Testis (tissue), 3 donors: ENCODE results near the gene OAS2. TPM values are rescaled to one million over a fixed set of nuclear protein-coding genes. Genes with fewer than 3 reads are reported as not detected.
"Not testable (repeated sequence)": the region's sequence is repeated elsewhere in the genome, so short reads cannot be mapped to it uniquely, and the experiment has no call there.

ENCODE experiments used
- DNase-seq: peaks from one replicate; pipeline ENCODE4 v3.0.0-alpha.2; 2019
- H3K27ac ChIP-seq, 2 donors: fragments of 200-600 bp; sonication (generic); one replicate each; pipeline ENCODE4 v1.5.1; 2019
- H3K27me3 ChIP-seq: fragments of 200-600 bp; sonication (generic); one replicate; pipeline ENCODE4 v1.5.1; 2019
- H3K36me3 ChIP-seq: fragments of 200-600 bp; sonication (generic); one replicate; pipeline ENCODE4 v1.5.1; 2017; ENCODE audit warnings: low read depth; ENCODE audit errors: missing control alignments
- H3K4me1 ChIP-seq: fragments of 200-600 bp; sonication (generic); one replicate; pipeline ENCODE4 v1.5.1; 2019
- H3K4me3 ChIP-seq, 2 donors: fragments of 200-600 bp; sonication (generic); one replicate each; pipeline ENCODE4 v1.5.1; 2017 to 2019
- H3K9me3 ChIP-seq: fragments of 200-600 bp; sonication (generic); one replicate; pipeline ENCODE4 v1.5.1; 2017
- POLR2A ChIP-seq: fragments of 450-650 bp; IDR thresholded peaks from one replicate; pipeline ENCODE4 v1.6.1; 2017; ENCODE audit warnings: antibody characterized with exemption, mild to moderate bottlenecking, moderate library complexity
- WGBS, 2 donors: methylation state at CpG; one replicate each; pipeline ENCODE4 v1.1.5; 2018; 5-methylcytosine and 5-hydroxymethylcytosine counted together
- intact Hi-C: fragments of 100-400 bp; cut with DNase I; formaldehyde crosslinking; loops from one replicate; pipeline ENCODE4 v1.15.1; 2023; ENCODE audit warnings: low total_unique reads
- polyA plus RNA-seq: library from polyadenylated mRNA; stranded (reverse); fragments of 350-450 nt; fragmentation: Illumina TruSeq; extraction: RNeasy Lipid Tissue Mini Kit (QIAGEN cat#74804); gene quantifications from one replicate; pipeline ENCODE4 v1.2.3, GENCODE V29; 2014; ENCODE audit warnings: low read depth, low replicate concordance; ENCODE audit not compliant: insufficient read depth
- total RNA-seq, 2 donors: library from RNA; depleted of rRNA; stranded (reverse); fragments of >200 nt; gene quantifications; one replicate each; pipeline ENCODE4 v1.2.3, GENCODE V29; 2016
- TF ChIP-seq, protein P1 (sequence below), 3 experiments: fragments of 450-650 bp in 2 of 3; fragments of 200-600 bp in 1 of 3; sonication (generic) in 1 of 3; IDR thresholded peaks; one replicate each; pipeline ENCODE4 v1.5.1; 2016 to 2019; ENCODE audit warnings: antibody characterized with exemption in 3 of 3, mild to moderate bottlenecking in 2 of 3, moderate library complexity in 1 of 3

Gene OAS2
- total and polyA plus RNA-seq, 3 donors from 2014 or later: 3.2 to 9.0 (median 3.5) TPM

DNA sequence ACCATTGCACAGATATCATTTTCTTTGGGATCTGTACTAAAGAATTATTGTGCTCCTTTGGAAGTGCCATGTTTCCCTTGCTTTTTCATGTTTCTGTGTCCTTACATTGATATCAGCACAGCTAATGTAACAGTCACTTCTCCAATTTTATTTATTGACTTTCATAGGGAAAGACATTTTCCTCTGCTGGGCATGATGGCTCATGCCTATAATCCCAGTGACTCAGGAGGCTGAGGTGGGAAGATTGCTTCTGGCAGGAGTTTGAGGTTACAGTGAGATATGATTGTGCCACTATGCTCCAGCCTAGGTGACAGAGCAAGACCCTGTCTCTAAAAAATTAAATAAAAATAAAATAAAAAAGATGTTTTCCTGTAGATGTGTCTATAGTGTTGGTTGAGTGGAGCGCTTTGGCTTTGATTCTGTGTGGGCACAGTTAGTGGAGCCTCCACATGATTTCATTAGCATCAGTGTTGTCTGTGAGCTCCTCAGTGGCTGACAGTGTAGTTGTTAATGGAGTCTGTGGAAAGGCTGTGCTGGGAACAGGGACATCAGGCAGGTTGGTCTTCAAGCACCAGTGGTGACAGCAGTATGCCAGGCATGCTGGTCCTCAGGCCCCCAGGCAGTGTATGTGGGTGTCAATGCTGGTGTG, 7.4 kb downstream of the OAS2 start:
- WGBS, 2 donors: 93 to 94% methylated on average over 1 of the region's 1 CpG
- TF ChIP-seq, protein P1, sequence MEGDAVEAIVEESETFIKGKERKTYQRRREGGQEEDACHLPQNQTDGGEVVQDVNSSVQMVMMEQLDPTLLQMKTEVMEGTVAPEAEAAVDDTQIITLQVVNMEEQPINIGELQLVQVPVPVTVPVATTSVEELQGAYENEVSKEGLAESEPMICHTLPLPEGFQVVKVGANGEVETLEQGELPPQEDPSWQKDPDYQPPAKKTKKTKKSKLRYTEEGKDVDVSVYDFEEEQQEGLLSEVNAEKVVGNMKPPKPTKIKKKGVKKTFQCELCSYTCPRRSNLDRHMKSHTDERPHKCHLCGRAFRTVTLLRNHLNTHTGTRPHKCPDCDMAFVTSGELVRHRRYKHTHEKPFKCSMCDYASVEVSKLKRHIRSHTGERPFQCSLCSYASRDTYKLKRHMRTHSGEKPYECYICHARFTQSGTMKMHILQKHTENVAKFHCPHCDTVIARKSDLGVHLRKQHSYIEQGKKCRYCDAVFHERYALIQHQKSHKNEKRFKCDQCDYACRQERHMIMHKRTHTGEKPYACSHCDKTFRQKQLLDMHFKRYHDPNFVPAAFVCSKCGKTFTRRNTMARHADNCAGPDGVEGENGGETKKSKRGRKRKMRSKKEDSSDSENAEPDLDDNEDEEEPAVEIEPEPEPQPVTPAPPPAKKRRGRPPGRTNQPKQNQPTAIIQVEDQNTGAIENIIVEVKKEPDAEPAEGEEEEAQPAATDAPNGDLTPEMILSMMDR (IDR thresholded peaks at IDR 0.05): no peak
- no peak for TF ChIP-seq POLR2A
- intact Hi-C loops: no loop called here
- Histone ChIP-seq H3K27ac (no peak overlapping the region), H3K9me3 (no peaks in the 10 kb centered on the region), H3K4me1 (no peaks in the 10 kb centered on the region), H3K27me3 (no peaks in the 10 kb centered on the region), H3K36me3 (no peaks in the 10 kb centered on the region), H3K4me3 (no peak overlapping the region)
- no peak for DNase-seq

DNA sequence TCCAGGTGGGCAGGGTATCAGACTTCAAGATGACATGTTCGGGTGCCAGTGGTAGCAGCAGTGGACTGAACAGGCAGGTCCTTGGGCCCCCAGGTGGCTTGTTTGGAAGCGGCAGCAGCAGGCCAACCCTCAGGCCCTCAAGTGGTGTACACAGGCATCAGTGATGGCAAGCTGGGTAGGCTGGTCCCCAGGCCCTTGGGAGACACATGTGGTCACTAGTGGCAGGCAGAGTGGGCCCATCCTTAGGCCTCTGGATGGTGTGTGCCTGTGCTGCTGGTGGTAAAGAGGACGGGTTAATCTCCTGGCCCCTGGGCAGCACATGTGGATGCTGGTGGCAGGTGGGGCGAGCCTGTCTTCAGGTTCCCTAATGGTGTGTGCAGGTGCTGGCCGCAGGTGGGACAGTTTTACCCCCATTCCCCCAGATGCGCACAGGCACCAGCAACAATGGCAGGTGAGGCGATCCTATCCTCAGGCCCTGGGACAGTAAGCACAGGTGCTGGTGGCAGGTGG, 8.0 kb downstream of the OAS2 start:
- DNase-seq: no peak
- H3K4me3 ChIP-seq: no peak overlapping the region
- H3K27me3 ChIP-seq: no peaks in the 10 kb centered on the region
- WGBS, 2 donors: 100% methylated on average over 4 to 7 of the region's 7 CpGs
- no peak overlapping the region for H3K27ac ChIP-seq
- no peaks in the 10 kb centered on the region for H3K36me3 ChIP-seq
- H3K4me1 ChIP-seq: no peaks in the 10 kb centered on the region
- no peaks in the 10 kb centered on the region for H3K9me3 ChIP-seq
- intact Hi-C loops: no loop called here
- no peak for TF ChIP-seq POLR2A
- TF ChIP-seq, protein P1 (IDR thresholded peaks at IDR 0.05): no peak

- no peak overlapping the region for H3K27ac ChIP-seq
- no peaks in the 10 kb centered on the region for H3K4me1 ChIP-seq
- H3K36me3 ChIP-seq: no peaks in the 10 kb centered on the region
- no peaks in the 10 kb centered on the region for H3K27me3 ChIP-seq
- DNase-seq: no peak
- intact Hi-C loops: no loop called here
- WGBS, 2 donors: 86 to 87% methylated on average over 2 of the region's 2 CpGs
- H3K4me3 ChIP-seq: no peak overlapping the region
- no peaks in the 10 kb centered on the region for H3K9me3 ChIP-seq
- TF ChIP-seq POLR2A: no peak
- TF ChIP-seq, protein P1 (IDR thresholded peaks at IDR 0.05): no peak
These were observed 9.2 kb downstream of the OAS2 start for GRCh38 chr12:112987561-112987960.

DNA sequence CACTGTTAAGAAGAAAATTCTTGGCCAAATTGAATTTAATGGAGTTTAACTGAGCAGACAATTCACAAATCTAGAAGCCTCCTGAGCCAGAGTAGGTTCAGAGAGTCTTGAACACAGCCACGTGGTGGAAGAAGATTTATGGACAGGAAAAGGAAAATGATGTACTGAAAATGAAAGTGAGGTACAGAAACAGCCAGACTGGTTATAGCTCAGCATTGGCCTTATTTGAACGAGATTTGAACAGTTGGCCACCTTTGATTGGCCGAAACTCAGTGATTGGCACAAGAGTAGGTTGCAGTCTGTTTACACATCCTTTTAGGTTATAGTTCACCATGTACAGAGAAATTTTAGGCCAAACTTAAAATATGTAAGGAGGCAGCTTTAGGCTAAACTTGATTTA, 9.9 kb downstream of the OAS2 start:
- 74 to 76% methylated on average over 3 of the region's 3 CpGs for WGBS, 2 donors
- intact Hi-C loops: no loop called here
- Histone ChIP-seq H3K4me3 (no peak overlapping the region), H3K36me3 (no peaks in the 10 kb centered on the region), H3K27me3 (no peaks in the 10 kb centered on the region), H3K9me3 (no peaks in the 10 kb centered on the region), H3K4me1 (no peaks in the 10 kb centered on the region), H3K27ac (no peak overlapping the region)
- no peak for DNase-seq
- TF ChIP-seq POLR2A: no peak
- TF ChIP-seq, protein P1 (IDR thresholded peaks at IDR 0.05): no peak

DNA sequence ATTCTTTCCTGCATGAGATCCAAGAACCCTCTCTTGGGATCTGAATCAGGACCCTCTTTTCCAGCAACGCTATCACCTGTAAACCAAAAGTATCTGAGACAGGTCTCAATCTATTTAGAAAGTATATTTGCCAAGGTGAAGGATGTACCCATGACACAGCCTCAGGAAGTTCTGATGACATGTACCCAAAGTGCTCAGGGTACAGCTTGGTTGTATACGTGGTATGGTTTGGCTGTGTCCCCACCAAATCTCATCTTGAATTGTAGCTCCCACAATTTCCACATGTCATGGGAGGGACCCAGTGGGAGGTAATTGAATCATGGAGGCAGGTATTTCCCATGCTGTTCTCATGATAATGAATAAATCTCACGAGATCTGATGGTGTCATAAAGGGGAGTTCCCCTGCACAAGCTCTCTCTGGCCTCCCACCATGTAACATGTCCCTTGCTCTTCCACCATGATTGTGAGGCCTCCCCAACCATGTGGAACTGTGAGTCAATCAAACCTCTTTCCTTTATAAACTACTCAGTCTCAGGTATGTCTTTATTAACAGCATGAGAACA, 10.6 kb downstream of the OAS2 start:
- intact Hi-C loops, H3K4me3 ChIP-seq, H3K27ac ChIP-seq, H3K9me3 ChIP-seq, H3K4me1 ChIP-seq, H3K27me3 ChIP-seq, DNase-seq, H3K36me3 ChIP-seq: not testable (repeated sequence)
- WGBS, 2 donors: 92 to 95% methylated on average over 3 of the region's 3 CpGs
